Measurements from ENCODE around the gene CLK2.
A peak's percentile ranks its signal among the peaks of the same experiment; 100 is the strongest.
"Not testable (repeated sequence)": the region's sequence is repeated elsewhere in the genome, so short reads cannot be mapped to it uniquely, and the experiment has no call there.

Gene CLK2

DNA sequence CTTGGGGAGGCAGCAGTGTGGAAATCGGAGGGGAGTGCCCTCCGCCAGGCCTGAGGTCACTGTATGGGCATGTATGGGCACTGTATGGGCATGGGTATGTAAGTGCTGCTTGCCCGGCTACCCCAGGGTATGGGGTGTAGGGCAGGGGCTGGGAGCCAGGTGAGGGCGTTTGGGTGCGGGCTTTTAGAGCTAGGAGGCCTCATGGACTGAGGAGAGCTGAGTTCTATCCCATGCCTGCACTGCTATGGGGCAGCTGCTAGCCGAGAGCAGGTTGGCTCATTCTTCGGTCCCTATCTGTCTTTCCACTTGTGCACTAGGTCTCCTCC lies 22.6 kb upstream of the CLK2 start:
- DNase-seq: no peak

GRCh38 chr1:155295183-155295941 lies 22.1 kb upstream of the CLK2 start:
- DNase-seq: no peak

DNA sequence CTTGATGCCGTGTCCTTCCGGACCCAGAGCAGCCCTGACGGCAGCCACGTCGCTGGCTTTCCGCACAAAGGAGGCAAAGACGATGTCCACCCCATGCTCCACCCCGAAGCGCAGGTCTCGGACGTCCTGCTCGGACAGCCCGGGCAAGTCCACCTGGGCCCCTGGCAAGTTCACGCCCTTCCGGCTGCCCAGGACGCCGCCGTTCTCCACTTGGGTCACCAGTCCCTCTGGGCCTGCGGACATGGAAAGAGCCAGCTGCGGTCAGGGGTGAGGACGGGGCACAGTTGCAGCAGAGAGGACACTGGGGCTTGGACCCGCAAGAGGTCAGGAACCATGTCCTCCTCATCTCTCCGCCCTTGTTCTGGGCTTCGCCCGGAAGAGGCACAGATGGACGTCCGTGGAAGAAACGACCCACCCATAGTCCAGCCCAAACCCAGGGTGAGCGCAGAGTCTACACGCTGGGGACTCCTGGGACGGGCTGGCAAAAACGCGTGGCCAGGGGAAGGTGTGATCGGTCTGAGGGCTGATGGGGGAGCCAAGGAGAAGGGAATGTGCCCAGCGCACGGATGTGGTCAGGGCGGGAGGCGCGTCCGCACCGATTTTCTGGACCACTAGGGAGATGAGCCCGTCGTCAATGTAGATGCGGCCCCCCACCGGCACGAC lies 21.3 kb upstream of the CLK2 start:
- DNase-seq: no peak

- DNase-seq: no peak
Measured at GRCh38 chr1:155293086-155293749, 19.9 kb upstream of the CLK2 start.

GRCh38 chr1:155291006-155291405 lies 17.7 kb upstream of the CLK2 start:
- DNase-seq: not testable (repeated sequence)

GRCh38 chr1:155287987-155288543 lies 14.8 kb upstream of the CLK2 start:
- DNase-seq: no peak

GRCh38 chr1:155286544-155286943 lies 13.2 kb upstream of the CLK2 start:
- no peak for DNase-seq

DNA sequence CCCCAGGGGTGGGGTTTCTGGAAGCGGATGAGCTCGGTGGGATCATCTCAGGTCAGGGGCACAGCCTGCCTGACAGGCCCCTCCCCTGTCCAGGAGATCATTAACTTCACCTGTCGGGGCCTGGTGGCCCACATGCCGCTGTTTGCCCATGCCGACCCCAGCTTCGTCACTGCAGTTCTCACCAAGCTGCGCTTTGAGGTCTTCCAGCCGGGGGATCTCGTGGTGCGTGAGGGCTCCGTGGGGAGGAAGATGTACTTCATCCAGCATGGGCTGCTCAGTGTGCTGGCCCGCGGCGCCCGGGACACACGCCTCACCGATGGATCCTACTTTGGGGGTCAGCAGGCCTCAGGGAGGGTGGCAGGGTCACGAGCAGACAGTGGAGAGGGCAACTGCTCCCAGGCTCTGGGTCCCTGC lies 12.3 kb upstream of the CLK2 start:
- DNase-seq: no peak

GRCh38 chr1:155285063-155285462 lies 11.8 kb upstream of the CLK2 start:
- DNase-seq: no peak

GRCh38 chr1:155284476-155284875 lies 11.2 kb upstream of the CLK2 start:
- DNase-seq: no peak

DNA sequence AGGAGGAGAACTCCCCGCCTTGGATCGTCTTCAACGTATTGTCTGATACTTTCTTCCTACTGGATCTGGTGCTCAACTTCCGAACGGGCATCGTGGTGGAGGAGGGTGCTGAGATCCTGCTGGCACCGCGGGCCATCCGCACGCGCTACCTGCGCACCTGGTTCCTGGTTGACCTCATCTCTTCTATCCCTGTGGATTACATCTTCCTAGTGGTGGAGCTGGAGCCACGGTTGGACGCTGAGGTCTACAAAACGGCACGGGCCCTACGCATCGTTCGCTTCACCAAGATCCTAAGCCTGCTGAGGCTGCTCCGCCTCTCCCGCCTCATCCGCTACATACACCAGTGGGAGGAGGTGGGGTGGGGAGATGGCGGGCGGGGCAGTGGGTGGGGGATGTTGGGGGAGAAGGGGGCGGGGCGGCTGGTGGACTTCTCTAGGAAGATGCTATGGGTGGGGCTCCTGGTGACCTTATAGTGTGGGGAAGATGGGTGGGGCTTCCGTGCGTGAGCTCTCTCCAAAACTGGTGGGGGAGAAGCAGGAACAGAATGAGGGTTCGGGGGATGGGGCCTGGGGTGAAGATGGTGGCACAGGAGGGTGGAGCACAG lies 9.3 kb upstream of the CLK2 start:
- DNase-seq: no peak

GRCh38 chr1:155279268-155279667 lies 6.0 kb upstream of the CLK2 start:
- DNase-seq: no peak

DNA sequence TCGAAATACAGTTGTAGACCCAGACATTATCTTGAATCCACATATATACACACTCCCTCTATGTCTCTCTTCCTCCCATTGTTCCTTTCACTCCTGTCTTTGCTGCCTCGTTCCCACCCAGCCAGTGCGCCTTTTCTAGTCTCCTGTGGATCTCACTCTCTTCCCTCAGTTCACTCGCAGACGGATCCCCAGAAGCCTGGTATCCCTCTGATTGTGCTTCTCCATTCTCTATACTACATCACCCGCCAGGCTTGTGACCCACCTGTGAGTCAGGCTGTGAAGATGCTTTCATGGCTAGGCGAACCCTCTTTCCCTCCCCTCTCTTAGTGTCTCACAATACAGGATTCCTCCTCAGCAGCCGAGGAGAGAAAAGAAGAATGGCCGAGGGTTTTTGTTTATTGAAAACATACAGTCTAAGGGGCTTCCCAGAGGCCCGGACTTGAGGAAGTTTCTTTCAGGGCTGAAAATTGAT lies 5.4 kb upstream of the CLK2 start:
- no peak for DNase-seq

DNA sequence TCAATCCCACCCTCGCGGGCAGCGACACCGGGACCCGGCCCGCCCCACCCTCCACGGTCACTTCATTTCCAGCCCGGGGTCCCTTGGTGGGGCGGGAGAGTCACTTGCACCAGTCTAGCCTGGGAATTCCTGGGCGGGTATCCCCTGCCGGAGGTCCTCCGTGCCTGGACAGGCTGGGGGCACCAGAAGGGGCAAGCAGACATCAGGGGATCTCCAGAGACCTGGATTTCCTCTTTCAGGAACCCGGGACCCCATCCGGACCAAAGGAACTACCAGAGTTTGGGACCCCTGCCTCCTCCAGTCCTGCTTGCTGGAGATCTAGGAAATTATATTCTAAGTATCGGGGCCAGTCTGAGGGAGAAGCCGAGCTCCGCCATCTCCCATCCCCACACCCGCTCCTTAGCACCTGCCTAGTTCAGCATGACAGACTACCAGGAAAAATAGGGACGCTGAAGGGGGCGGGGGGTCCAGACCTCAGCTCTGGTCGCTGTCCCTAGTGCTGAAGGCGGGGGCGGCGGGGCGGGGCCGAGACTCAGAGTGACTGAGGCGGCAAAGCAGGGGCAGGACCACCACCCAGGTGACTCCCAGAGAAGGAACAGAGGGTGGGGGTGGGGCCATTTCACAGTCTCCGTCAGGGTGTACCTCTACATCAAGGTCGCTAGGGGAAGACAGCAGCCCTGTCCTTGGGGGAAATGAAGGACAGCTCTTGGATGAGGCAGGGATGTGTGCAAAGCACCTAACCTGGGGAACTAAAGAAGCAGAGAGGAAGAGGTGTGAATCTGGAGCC lies 4.8 kb upstream of the CLK2 start:
- peak; percentile 83 for DNase-seq

GRCh38 chr1:155277070-155277901 lies 4.0 kb upstream of the CLK2 start, which contains the start of gene HCN3:
HCN3 (plus strand) TSS chr1:155277463; CDS start chr1:155277591, 128 bp downstream.
- peak; percentile 95 for DNase-seq

DNA sequence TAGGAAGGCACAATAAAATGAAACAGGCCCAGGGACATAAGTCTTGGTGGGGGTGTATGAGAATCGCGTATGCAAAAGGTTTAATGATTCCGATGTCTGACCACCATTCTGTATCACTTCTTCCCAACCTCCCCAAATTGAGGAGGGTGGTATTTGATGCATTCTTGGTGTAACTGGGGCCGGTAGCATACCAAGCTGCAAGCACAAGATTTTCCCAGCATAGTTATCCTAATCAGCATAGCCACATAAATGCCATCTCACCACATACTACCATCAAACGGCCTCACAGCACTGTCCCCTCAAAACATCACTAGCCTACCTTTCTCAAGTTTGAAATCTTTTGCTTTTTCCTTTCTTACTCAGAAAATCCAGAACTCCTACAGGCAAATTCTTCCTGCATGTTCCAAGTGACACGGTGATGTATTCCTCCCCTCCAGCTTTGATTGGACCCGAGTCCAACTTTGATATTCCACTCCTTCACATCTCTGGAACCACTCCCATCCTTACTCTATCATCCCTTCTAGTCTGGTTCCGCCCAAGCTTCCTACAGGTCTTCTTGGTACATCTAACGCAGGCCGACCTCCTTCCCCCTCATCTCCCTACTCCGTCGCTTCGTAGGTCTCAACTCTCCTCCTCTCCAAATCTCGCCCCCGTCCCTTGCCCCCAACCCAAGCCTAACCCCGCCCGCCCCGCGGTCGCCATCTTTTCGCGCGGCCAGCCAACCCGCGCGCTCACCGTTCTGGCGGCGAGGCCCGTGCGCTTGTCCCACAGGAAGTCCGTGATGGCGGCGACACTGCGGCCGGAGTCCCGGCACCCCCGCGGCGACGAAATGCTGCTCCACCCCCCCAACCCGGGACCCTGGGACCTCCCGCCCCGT lies 600 bp downstream of the CLK2 start:
- no peak for DNase-seq

- DNase-seq: no peak
Measured at GRCh38 chr1:155269381-155269780, 3.9 kb downstream of the CLK2 start.

DNA sequence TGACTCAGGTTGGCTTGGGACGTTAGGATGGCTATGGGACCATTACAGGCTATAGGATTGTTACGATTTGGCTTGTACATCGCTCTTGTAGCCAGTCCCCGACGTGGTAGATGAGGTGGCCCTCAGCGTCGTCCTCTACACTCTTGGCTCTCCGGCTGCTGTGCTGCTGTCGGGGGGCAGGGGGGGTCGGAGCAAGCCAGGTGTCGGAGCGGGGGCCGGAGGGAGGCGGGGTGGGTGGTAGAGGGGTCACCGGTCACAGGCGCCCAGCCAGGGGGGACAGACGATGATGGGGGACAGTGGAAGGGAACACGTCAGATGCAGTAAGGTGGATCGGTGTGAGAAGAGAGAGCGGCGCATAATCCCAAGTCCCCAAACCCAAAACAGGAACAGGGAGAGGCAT lies 4.7 kb downstream of the CLK2 start:
- no peak for DNase-seq

DNA sequence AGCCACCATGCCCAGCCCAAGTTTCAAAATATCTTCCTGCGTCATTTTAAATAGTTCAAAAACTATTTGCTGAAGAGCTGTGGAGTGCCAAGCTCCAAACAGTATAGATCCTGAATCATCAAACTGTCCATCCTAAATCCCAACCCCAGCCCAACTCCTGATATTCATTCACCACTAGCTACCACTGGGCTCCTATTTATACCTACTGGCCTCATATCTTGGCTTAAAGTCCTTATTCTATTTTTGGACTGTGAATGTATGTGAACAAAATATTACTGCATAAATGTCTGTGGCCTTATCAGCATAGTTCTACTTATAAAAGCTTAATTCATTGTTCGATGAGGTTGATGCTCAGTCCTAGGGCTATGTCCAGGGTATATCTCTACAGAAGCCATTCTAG lies 5.9 kb downstream of the CLK2 start:
- DNase-seq: no peak

DNA sequence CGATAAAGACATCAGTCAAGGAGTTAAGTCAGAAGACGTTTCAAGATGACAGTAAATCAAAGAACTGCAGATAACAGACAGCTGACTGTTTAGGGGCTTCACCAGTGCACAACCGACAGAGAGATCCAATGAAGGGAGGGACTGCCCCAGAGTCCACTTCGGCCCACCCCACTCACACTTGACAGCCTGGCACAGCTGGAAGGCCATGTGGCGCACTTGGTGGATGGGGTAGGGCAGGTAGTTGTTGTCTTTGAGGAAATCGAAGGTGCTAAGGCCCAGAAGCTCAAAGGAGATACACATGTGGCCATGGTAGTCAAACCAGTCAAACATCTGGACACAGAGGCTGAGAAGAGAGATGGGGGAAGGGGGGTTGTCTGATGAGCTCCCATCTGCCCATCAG lies 6.8 kb downstream of the CLK2 start:
- no peak for DNase-seq
